ENCODE measurements around the gene DST. TPM values are rescaled to one million over a fixed set of nuclear protein-coding genes. Genes with fewer than 3 reads are reported as not detected.
A peak's percentile ranks its signal among the peaks of the same experiment; 100 is the strongest.

Gene DST
- total RNA-seq, 4 donors from 2014 or later = 410 to 588 (median 521) TPM

DNA sequence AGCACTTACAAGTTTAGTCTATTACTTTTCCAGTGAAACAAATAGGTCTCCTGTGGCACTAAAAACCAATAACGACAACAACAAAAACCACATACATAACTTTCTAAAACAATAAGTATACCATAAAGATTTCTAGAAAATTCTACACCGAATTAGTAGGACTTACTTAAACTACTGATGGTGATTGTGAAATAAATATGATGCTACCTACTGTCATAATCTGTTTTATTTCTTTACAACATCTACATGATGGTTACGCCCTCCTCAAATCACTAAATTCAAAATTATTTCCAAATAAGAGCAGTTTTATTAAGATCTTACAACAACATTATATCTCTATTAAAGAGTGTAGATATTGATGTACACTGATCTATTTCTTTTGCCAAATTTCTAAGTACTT, 147.0 kb downstream of the DST start:
- intact Hi-C loops (cut with DNase I) = no loop called here
- no peak for DNase-seq (ENCODE audit: extremely low spot score)
- Histone ChIP-seq H3K36me3 (peaks cover 28 to 61% (median 38%) of the 10 kb centered on the region in 4 donors), H3K4me3 (no peak overlapping the region), H3K9me3 (no peaks in the 10 kb centered on the region), H3K27ac (replicated peaks in 1 of 4) (peak overlapping the region in 3 of 4 donors; percentile 25 to 81 (median 43)), H3K4me1 (peaks cover 19 to 76% (median 66%) of the 10 kb centered on the region in 4 donors), H3K27me3 (no peaks in the 10 kb centered on the region)
- TF ChIP-seq POLR2A (IDR thresholded peaks at IDR 0.05; ENCODE audit: low read depth) = no peak
- TF ChIP-seq POLR2AphosphoS5 (IDR thresholded peaks at IDR 0.05) = no peak
- TF ChIP-seq, protein P1, sequence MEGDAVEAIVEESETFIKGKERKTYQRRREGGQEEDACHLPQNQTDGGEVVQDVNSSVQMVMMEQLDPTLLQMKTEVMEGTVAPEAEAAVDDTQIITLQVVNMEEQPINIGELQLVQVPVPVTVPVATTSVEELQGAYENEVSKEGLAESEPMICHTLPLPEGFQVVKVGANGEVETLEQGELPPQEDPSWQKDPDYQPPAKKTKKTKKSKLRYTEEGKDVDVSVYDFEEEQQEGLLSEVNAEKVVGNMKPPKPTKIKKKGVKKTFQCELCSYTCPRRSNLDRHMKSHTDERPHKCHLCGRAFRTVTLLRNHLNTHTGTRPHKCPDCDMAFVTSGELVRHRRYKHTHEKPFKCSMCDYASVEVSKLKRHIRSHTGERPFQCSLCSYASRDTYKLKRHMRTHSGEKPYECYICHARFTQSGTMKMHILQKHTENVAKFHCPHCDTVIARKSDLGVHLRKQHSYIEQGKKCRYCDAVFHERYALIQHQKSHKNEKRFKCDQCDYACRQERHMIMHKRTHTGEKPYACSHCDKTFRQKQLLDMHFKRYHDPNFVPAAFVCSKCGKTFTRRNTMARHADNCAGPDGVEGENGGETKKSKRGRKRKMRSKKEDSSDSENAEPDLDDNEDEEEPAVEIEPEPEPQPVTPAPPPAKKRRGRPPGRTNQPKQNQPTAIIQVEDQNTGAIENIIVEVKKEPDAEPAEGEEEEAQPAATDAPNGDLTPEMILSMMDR (IDR thresholded peaks at IDR 0.05) = no peak
- no peak for TF ChIP-seq EP300 (IDR thresholded peaks at IDR 0.05)
- 83% methylated on average over 3 of the region's 3 CpGs for WGBS

DNA sequence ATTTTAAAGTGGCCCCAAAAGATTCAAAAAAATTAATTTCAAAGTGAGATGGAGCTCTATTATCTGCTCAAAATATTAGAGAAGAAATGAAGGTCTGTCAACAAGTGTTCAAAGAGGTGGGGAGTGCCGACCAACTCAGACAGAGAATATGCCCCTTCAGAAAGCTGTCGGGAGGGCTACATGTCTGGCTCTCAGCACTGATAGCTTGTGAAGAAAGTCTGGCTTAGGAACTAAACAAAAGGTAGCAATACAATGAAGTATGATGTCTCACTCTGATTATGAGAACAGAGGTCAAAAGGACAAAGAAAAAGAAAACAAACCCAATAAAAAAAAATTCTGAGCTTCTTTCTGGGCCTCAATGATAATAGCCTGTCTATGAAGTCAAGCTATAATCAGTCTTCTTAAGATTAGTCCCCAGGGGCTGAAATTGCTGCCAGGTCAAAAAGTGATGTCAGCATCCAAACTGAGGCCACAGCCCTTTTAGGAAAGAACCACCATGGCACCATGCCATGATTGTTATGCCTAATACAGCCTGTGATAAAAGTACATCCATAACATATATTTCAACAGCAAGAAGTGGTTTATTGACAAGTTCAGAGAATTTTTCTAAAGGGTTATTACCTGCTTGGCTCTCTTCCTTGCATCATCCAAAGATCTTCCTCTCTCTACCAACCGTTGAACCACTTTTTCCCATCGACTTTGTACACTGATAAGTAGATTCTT, 150.9 kb downstream of the DST start:
- Histone ChIP-seq H3K9me3 (no peaks in the 10 kb centered on the region), H3K4me1 (peaks cover 16 to 68% (median 60%) of the 10 kb centered on the region in 4 donors), H3K27ac (replicated peaks in 1 of 4) (peak overlapping the region; percentile 70 to 81 (median 74)), H3K27me3 (no peaks in the 10 kb centered on the region), H3K4me3 (no peak overlapping the region), H3K36me3 (peaks cover 18 to 60% (median 40%) of the 10 kb centered on the region in 4 donors)
- intact Hi-C loops (cut with DNase I) = loop anchor here (5.0 kb wide), 1 partner anchor 51 kb away; no protein-coding TSS in a partner anchor
- WGBS = 56% methylated on average over 4 of the region's 4 CpGs
- no peak for DNase-seq (ENCODE audit: extremely low spot score)
- TF ChIP-seq POLR2A (IDR thresholded peaks at IDR 0.05; ENCODE audit: low read depth) = no peak

DNA sequence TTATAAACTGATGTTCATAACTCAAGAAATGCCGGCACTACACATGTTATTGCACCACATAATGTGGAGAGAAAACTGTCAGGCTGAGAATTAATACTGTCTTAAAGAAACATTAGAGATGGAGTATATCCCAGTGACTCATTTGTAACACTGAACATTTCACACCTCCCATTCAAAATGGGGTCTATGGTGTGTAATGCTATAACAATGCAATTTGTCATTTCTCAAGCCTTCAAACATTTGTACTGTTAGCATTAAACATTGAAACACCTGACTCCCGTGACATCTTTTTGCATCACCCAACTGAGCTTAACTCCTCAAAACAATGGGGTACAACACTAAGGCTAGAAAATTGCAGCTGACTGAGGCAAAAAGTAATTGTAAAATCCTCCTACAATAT, 151.7 kb downstream of the DST start:
- 36% methylated on average over 2 of the region's 2 CpGs for WGBS
- H3K4me1 ChIP-seq = peaks cover 16 to 65% (median 58%) of the 10 kb centered on the region in 4 donors
- no peaks in the 10 kb centered on the region for H3K9me3 ChIP-seq
- no peak for DNase-seq (ENCODE audit: extremely low spot score)
- intact Hi-C loops (cut with DNase I) = loop anchor here (5.0 kb wide), 1 partner anchor 51 kb away; no protein-coding TSS in a partner anchor
- TF ChIP-seq POLR2A (IDR thresholded peaks at IDR 0.05; ENCODE audit: low read depth) = no peak
- TF ChIP-seq, protein P1 (IDR thresholded peaks at IDR 0.05) = no peak
- TF ChIP-seq POLR2AphosphoS5 (IDR thresholded peaks at IDR 0.05) = peak in 1 of 2 donors; percentile 87
- TF ChIP-seq EP300 (IDR thresholded peaks at IDR 0.05) = no peak
- H3K27me3 ChIP-seq = no peaks in the 10 kb centered on the region
- H3K36me3 ChIP-seq = peaks cover 18 to 61% (median 41%) of the 10 kb centered on the region in 4 donors
- peak overlapping the region; percentile 70 to 81 (median 74) for H3K27ac ChIP-seq (replicated peaks in 1 of 4)
- no peak overlapping the region for H3K4me3 ChIP-seq

DNA sequence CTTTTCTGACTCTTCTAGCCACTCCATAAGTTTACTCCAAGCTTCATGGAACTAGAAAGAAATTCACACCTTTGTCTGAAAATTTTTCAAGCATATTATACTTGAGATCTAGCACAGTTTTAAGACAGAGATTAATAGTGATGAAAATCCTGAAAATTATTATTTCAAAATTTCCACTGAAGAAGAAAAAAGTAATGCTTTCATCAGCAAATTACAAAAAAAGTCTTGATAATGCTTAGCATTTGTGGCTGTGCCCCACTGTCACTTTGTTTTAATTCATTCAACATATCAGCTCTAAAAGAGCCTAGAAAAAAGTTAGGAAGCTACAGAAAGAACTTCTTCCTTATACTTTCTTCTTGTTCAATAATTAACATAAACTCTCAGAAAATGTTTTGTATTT, 153.1 kb downstream of the DST start:
- no peak for DNase-seq (ENCODE audit: extremely low spot score)
- no peaks in the 10 kb centered on the region for H3K9me3 ChIP-seq
- intact Hi-C loops (cut with DNase I) = loop anchor here (10.0 kb wide), 1 partner anchor 115 kb away; no protein-coding TSS in a partner anchor
- no peak for TF ChIP-seq EP300 (IDR thresholded peaks at IDR 0.05)
- H3K27ac ChIP-seq (replicated peaks in 1 of 4) = peak overlapping the region in 3 of 4 donors; percentile 70 to 81 (median 78)
- peaks cover 16 to 58% (median 53%) of the 10 kb centered on the region in 4 donors for H3K4me1 ChIP-seq
- H3K36me3 ChIP-seq = peaks cover 18 to 76% (median 47%) of the 10 kb centered on the region in 4 donors
- no peaks in the 10 kb centered on the region for H3K27me3 ChIP-seq
- H3K4me3 ChIP-seq = no peak overlapping the region

DNA sequence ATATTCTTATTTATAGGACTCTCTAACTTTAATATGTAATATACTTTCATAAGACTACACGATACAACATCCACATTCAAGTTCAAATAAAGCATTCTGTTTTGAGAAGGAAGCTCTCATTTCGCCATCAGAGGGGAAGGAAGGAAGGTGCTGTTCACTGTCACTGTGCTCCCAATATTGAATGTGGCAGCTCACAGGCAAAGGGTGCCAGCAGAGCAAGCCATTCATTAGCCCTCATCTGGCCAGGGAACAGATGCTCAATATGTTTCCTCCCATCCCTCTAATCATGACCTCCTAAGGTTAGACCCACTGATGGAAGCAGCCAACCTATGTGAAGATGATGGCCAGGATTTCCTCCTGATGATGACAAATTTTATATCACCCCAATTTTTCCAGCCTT, 154.4 kb downstream of the DST start:
- peaks cover 16 to 58% (median 52%) of the 10 kb centered on the region in 4 donors for H3K4me1 ChIP-seq
- TF ChIP-seq, protein P1 (IDR thresholded peaks at IDR 0.05) = no peak
- TF ChIP-seq EP300 (IDR thresholded peaks at IDR 0.05) = no peak
- no peak for TF ChIP-seq POLR2A (IDR thresholded peaks at IDR 0.05; ENCODE audit: low read depth)
- TF ChIP-seq POLR2AphosphoS5 (IDR thresholded peaks at IDR 0.05) = peak in 1 of 2 donors; percentile 25
- no peaks in the 10 kb centered on the region for H3K9me3 ChIP-seq
- no peak for DNase-seq (ENCODE audit: extremely low spot score)
- no peak overlapping the region for H3K4me3 ChIP-seq
- H3K27ac ChIP-seq (replicated peaks in 1 of 4) = no peak overlapping the region
- H3K36me3 ChIP-seq = peaks cover 18 to 77% (median 47%) of the 10 kb centered on the region in 4 donors
- H3K27me3 ChIP-seq = no peaks in the 10 kb centered on the region
- intact Hi-C loops (cut with DNase I) = loop anchor here (10.0 kb wide), 1 partner anchor 113 kb away; no protein-coding TSS in a partner anchor
- 69% methylated on average over 2 of the region's 2 CpGs for WGBS

Measured in esophagus muscularis mucosa (tissue), 4 donors.